Mesenteric fat pad (tissue), 1 donor: ENCODE results near the gene CSPG4. TPM values are rescaled to one million over a fixed set of nuclear protein-coding genes. Genes with fewer than 3 reads are reported as not detected.
"Not testable (repeated sequence)": the region's sequence is repeated elsewhere in the genome, so short reads cannot be mapped to it uniquely, and the experiment has no call there.

Experiments used
- DNase-seq: peaks from one replicate; pipeline ENCODE4 v3.0.0-alpha.2; 2020; ENCODE audit warnings: low spot score
- total RNA-seq: library from RNA; stranded (reverse); fragmentation: NEBNext Ultra II Directional; extraction: Animal tissue kit (Norgen Biotek cat#: 25700); gene quantifications from one replicate; pipeline ENCODE4 v1.2.1, GENCODE V29; 2021
- donor health status: DM: yes; HTN: yes; CAD: no.

The CSPG4 gene
- total RNA-seq, 1 donor from 2014 or later, result 105 TPM

DNA sequence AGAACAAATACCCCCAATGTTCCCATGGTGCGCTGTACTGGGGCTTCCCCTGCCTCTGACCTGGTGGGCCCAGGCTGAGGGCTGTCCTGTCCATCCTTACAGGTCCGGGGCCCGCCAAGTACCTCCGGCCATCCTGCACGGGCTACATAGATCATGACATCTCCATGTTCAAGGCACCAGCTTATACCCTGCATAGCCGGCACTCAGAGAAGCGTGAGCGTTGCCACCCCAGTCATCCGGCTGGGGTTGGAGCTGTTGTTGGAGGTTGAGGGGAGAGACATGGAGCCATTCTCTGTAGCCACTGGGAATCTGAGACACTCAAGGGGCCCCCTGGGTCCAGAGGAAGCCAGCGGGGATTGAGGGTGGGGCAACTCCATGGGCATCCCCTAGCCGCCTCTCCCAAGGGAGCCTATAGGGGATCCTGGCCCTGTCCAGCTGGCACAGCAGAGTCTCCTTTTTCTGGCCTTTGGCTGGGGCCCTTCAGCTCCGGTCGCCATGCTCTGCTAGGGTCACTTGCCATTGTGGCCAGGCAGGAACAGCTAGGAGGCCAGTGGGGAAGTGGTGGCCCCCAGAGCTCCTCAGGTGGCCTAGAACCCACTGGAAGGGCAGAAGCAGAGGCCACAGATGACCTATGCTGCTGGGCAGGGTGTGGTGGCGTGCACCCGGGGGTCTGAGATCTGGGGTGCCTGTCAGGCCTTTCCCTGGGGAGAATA is 12.5 kb upstream of the CSPG4 start:
- DNase-seq, result no peak

DNA sequence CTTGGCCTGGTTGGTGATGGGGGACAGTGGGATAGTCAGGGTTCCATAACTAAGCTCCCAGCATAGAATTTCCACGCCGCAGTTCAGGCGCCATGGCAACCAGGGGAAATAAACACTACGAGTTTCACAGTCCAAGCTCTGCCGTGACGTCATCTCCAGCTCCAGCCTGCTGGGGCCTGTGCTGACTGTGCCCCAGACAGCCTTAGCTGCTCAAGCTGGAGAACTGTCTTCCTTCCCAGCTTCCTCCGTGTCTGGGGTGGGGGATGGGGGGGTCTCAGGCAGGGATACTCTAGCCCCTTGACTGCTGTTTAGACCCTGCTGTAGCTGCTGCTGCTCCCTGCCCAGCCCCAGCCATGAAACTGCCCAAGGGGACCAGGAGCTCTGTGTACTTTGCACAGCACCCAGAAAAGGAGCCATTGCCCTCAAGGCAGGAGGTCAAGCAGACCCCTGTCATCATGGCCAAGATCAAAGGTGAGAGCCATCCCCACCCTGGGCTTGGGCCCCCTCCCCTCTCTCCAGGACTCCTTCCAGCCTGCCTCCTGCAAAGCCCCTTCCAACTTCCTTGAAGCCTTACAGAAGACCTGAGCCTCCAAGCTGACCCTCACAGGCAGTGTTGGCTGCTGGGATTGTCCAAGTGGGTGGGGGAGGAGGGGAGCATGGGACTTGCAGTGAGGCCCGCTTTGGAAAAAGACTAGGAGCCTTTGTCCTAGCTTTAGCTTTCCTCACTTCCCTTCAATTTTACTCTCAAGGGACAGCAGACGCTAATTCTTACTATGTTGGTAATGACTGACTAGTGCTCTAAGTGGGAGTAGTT is 11.4 kb upstream of the CSPG4 start:
- no peak for DNase-seq

- no peak for DNase-seq
Measured at GRCh38 chr15:75723171-75723846, 10.7 kb upstream of the CSPG4 start.

DNA sequence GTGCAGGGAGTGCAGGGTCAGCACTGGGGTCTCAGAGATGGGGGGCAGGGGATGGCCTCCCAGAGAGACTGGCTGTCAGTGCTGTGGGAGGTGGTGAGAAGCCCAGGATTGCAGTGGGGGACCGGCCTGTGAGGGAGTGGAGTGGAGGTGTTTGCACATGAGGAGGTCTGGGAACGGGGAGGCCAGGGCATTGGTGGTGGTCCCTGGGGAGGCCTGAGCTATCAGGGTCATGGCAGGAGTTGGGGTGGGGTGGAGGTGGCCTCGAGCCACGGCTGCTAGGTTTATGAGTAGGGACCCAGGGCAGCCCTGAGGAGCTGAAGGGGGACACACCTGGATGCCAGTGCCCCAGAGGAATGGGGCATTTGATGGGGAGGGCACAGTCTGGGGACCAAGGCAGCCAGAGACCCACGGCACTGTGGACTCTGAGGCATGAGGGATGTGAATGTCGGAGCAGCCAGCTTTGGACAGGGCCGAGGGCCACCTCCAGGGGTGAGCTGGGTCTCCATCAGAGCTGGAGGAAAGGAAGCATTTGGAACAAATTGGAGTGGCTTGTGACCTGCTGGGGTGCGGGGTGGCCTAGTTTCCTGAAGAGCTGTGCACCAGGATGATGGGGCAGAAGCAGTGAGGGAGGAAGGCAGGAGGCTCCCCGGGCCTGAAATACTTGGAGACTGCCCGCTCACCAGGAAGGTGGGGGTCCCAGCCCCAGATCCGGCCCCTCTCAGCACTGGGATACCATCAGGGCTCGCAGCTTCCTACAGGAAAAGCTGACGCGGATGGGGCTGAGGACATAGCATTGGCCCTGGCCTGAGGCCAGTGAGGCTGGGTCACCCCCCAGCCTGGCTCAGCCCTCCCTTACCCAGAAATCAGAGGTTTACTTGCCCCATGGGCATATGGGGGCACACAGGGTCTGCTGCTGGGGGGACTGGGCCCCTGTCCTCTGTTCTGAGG is 9.5 kb upstream of the CSPG4 start:
- DNase-seq, result no peak

DNA sequence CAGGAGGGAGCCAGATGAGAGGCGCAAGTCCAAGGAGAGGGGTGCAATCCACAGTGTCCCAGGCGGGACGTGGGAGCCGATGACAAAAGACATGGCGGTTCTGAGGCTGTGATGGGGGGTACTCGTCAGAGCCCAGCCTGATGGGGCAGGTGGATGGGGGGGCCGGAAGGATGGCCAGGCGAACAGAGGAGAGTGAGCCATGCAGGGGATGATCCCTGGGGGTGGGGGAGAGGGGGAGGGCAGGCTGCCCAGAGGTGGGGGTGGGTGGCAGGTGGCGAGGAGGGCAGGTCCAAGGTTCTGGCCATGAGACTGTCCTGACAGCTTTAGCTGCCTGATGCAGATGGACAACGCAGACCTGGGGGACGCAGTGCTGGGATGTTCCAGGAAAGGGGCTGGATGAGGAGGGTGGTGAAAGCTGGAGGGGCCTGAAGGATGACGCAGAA is 8.9 kb upstream of the CSPG4 start:
- no peak for DNase-seq

DNA sequence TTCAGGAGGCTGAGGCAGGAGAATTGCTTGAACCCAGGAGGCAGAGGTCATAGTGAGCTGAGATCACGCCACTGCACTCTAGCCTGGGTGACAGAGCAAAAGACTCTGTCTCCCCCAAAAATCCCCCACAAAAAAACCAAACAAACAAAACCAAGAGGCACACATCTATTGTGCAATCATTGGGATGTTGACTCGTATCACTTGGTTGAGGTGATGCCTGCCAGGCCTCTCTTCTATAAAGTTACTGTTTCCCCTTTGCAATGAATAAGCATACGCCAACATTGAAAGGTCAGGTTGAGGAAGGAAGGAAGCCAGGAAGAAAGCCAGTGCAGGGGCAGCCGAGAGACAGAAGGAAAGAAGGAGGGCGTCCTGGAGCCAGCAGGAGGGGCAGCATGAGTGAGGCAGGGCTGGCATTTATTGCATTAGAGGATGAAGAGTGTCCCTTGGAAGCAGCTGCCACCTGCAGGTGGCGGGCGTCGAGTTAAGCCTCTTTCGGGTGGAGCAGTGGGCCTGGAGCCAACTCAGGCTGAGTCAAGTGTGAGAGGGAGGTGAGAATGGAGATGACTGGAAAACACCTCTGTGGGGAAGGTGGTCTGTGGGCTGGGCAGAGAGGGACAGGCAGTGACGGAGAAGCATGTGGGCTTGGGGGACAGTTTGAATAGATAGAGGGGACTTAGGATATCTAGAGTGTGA is 8.3 kb upstream of the CSPG4 start:
- DNase-seq, result no peak

DNA sequence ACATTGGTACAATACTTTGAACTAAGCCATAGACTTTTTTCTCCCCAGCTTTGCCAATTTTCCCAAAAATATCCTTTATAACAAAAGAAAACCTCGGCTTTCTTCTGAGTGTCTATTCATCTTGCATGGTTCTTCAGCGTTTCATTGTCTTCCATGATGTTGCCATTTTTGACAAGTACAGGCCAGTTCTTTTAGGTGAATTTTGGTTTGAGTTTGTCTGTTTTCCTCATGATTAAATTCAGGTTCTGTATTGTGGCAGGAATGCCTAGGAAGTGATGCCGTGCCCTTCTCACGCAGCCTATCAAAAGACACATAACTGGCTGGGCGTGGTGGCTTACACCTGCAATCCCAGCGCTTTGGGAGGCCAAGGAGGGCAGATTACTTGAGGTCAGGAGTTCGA is 7.6 kb upstream of the CSPG4 start:
- DNase-seq, result no peak

DNA sequence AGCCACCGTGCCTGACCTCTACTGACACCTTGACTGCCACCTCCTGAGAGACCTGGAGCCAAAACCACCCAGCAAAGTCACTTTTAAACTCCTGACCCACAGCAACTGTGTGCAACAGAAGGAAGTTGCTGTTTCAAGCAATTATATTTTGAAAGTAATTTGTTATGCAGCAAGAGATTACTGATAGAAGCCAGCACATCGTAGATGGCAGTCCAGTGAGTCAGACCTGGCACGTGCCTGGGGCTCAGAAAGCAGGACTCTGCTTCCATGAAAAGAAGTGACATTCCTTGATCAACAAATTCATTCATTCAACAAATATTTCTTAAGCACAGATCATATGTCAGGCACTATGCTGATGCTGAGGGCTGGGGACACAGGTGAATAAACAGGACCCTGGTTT is 5.7 kb upstream of the CSPG4 start:
- no peak for DNase-seq

DNA sequence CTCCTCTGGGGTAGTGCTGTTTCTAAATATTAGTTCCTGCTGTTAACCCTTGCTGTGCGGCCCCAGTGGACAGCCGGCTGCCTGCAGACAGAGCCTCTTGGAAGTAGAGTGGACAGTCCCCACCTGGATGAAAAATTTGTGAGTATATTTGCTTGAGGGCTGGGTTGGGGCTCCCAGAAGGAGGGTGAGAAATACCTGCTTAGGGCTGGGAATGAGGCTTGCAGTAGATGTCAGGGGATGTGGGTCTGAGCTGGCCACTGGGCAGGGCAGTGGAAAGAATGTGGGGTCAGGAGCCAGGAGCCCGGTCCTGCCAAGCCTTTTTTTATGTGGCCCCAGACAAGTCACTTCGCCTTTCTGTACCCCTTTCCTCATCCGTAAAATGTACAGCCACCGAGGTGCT is 4.4 kb upstream of the CSPG4 start:
- DNase-seq, result not testable (repeated sequence)

GRCh38 chr15:75716249-75716950 is 3.8 kb upstream of the CSPG4 start:
- DNase-seq, result not testable (repeated sequence)

DNA sequence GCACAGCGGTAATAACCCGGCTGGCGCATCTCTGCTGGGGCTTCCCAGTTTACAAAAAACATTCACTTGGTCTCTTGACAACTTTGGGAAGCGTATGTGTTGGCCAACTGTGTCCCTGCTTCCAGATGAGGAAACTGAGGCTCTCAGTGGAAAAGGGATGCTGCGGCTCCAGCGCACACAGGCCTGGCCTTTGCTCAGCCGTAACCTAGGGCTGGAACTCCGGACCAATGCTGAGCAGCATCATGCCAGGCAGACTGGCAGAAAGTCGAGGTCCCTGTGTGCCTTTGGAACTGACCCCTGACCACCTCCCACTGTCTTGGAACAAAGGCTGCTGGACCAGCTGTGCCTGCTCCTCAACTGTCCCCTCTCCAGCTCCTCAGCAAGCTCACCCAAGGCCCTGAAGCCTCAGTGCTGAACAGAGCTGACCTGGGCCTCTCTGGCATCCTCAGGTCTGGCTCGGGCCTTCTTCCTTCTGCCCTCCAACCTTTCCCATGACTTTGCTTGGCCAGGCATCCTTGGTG is 2.7 kb upstream of the CSPG4 start:
- DNase-seq, result not testable (repeated sequence)

DNA sequence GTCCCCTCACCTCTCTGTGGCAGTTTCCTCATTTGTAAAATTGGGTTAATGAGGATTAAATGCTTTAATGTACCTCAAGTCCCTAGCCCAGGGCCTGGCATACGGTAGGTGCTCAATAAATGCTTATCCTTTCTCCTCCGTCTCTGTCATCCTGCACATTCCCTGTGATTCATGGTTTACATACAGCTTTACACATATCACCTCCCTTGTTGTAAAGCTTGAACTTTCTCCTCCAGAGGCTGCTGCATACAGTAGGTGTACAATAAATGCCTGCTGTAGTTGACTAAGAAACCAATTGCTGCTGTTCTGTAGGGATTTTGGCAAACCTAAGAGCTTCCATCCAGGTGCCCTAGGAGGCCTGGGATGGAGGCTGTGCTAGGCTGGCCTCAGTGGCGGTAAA is 1.5 kb upstream of the CSPG4 start:
- no peak for DNase-seq

DNA sequence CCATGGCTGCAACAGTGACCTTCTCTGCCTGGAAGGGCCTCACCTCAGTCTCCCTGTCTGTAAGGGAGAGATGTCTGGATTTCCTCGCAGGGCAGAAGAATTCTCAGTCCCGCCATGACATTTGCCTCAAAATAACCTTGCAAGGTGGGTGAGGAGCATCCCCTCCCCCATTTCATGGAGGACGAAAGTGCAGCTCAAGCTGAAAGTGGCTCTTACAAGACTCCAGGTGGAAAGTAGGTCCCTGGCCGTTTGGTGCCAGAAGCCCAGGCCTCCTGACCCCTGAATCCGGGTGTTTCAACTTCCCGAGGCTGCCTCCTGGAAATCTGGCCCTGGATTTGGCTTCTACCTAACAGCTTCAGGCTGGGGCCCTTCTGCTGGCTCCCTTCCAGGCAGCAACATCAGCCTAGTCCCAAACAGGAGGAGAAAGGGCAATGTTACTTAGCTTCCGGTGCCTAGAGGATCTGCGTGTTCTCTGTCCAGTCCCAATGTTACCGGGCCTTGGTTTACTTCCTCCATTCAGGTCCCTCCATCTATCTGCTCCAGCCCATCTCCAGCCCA is 769 bp upstream of the CSPG4 start:
- no peak for DNase-seq

DNA sequence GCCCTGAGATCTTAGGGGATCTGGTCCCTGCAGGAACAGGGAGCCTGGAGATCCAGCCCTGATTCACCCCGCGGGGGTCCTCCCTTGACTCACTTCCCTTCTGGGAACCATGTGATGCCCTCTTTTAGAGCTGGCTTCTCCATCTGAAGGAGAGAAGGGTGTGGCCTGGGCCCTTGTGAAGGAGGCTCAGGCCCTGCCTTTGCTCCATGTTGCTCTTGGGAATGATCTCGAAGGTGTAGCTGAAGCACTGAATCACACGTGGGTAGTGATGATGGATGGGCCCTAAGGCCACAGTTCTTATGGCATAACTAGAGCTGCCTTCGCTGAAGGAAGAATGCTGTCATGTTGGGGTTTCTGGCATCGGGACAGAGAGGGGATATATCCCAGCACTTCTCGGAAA is 1.2 kb downstream of the CSPG4 start:
- not testable (repeated sequence) for DNase-seq

- DNase-seq, result not testable (repeated sequence)
Measured at GRCh38 chr15:75710874-75711273, 1.8 kb downstream of the CSPG4 start.

DNA sequence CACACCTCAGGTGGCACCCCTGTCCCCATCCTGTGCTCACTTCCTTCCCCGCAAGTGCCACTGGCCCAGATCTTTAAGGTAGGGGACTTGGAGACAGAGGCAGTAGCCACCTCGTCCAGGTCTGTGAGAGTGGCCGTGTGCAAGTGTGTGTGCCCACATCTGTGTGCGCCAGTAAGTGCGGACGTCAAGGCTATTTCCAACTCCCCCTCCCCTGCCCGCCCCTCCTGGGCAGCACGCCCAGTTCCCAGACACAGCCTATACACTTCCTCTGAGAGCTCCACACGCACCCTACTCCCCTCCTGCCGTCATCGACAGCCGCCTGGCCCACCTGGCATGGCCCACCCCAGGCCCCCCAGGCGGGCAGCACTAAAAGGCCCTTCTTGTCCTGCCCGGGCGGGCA is 3.2 kb downstream of the CSPG4 start:
- not testable (repeated sequence) for DNase-seq

DNA sequence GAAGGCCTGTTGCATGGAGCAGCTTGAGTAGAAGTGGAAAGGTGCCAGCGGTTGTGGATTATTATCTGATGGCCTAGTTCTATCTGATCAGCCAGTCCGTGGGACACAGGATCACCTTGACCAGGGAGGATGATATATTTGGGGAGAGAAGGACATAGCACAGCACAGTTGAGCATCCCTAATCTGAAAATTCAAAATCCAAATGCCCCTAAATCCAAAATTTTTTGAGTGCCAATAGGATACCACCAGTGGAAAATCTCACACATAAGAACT is 6.0 kb downstream of the CSPG4 start:
- DNase-seq, result no peak

- no peak for DNase-seq
Measured at GRCh38 chr15:75705854-75706681, 6.6 kb downstream of the CSPG4 start.
